DND-41 (cell line): ENCODE results near the gene NT5C.

Experiments
- ATAC-seq: fragments of 200-7000 bp; cut with Tn5 transposase; 3 replicates; pipeline ENCODE4 v1.9.1; 2021; ENCODE audit warnings: low read depth; ENCODE audit not compliant: insufficient read depth
- DNase-seq: peaks from one replicate; pipeline ENCODE4 v3.0.0-alpha.2; 2020
- H2AFZ ChIP-seq: 2 replicates; pipeline ENCODE4 v1.6.0; 2012; ENCODE audit warnings: low read depth, low read length
- H3K27ac ChIP-seq: 2 replicates; pipeline ENCODE4 v1.5.1; 2012; ENCODE audit warnings: low read length, inconsistent platforms
- H3K27me3 ChIP-seq: fragments of 200-600 bp; sonication (generic); 2 replicates; pipeline ENCODE4 v1.6.0; 2012; ENCODE audit warnings: low read length, mild to moderate bottlenecking, inconsistent platforms; ENCODE audit not compliant: insufficient read depth, poor library complexity
- H3K36me3 ChIP-seq: 2 replicates; pipeline ENCODE4 v1.5.1; 2012; ENCODE audit warnings: low read length, inconsistent platforms; ENCODE audit not compliant: insufficient read depth
- H3K4me1 ChIP-seq: 2 replicates; pipeline ENCODE4 v1.5.1; 2012; ENCODE audit warnings: mild to moderate bottlenecking, low read length; ENCODE audit not compliant: insufficient read depth
- H3K4me2 ChIP-seq: 2 replicates; pipeline ENCODE4 v1.6.0; 2012; ENCODE audit warnings: mild to moderate bottlenecking, moderate library complexity, low read length, inconsistent platforms; ENCODE audit not compliant: insufficient read depth
- H3K4me3 ChIP-seq, 2 experiments: fragments of 200-600 bp in 1 of 2; shearing (Covaris generic) in 1 of 2; 2 replicates each; pipeline ENCODE4 v1.5.1; 2012 to 2016; ENCODE audit warnings: inconsistent platforms in 2 of 2, low read length in 2 of 2, mild to moderate bottlenecking in 2 of 2, low read depth in 1 of 2, moderate library complexity in 1 of 2
- H3K79me2 ChIP-seq: 2 replicates; pipeline ENCODE4 v1.6.0; 2012; ENCODE audit warnings: low read length, inconsistent platforms; ENCODE audit not compliant: insufficient read depth
- H3K9ac ChIP-seq: 2 replicates; pipeline ENCODE4 v1.6.0; 2012; ENCODE audit warnings: low read depth, mild to moderate bottlenecking, inconsistent platforms, low read length, moderate library complexity
- H3K9me3 ChIP-seq: 2 replicates; pipeline ENCODE4 v1.5.1; 2012; ENCODE audit warnings: low read length, moderate library complexity, mild to moderate bottlenecking, inconsistent platforms; ENCODE audit not compliant: insufficient read depth, severe bottlenecking
- H4K20me1 ChIP-seq: 2 replicates; pipeline ENCODE4 v1.6.0; 2012; ENCODE audit warnings: low read length; ENCODE audit not compliant: insufficient read depth
- EZH2 ChIP-seq: IDR thresholded peaks from 3 replicates; pipeline ENCODE4 v1.6.1; 2012; ENCODE audit warnings: borderline replicate concordance, low read depth, mild to moderate bottlenecking, moderate library complexity, low read length, inconsistent platforms; ENCODE audit not compliant: severe bottlenecking
- TF ChIP-seq, protein P1 (sequence below): IDR thresholded peaks from 2 replicates; pipeline ENCODE4 v1.5.1; 2012; ENCODE audit warnings: borderline replicate concordance, low read length, moderate library complexity, mild to moderate bottlenecking; ENCODE audit not compliant: poor library complexity, severe bottlenecking; ENCODE audit errors: extremely low read depth

Gene NT5C

DNA sequence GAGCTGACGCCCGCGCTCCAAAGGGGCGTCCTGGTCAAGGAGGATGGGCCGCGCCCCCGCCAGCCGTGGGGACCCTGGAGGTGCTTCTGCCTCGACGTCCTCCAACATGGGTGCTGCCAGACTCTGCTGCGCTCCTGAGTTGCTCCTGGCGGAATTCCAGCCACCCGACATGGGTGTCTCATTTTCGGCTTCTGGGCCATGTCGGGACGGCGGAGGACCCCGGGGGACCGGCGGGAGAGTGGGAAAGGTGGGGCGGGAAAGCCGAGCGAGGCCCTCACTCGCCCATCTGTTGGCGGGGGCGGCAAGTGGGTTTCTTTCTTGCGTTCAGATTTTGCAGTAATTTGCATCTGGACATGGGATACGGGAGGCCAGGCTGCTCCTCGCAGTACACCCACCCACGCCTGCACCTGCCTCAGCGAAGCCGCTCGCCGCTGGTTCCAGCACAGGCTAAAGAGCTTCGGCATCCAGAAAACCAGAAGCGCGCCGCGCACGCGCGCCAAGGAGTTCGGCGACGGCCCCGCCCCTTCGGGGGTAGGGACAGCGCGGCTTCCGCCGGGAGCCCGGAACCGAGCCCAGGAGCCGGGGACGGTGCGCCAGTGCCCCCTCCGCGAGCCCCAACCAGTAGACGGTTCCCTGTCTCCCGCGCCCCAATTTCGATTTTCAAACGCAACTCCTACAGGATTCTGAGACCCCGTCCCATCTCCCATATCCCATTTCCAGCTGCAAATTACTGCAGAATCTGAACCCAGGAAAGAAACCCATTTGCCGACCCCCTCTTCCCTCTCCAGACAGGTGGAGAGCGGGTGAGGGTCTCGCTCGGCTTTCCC is 21.9 kb downstream of the NT5C start, which contains the start of gene ARMC7:
Gene ARMC7 (plus strand): TSS at position 563 of the 827 bp plus-strand sequence. CDS start 320 bp downstream, outside the sequence.
- no peaks in the 10 kb centered on the region for H3K9me3 ChIP-seq
- H3K4me2 ChIP-seq, result peak within 1 kb of the TSS; percentile 97
- DNase-seq, result peak; percentile 93
- H3K36me3 ChIP-seq, result no peaks in the 10 kb centered on the region; the same call in 1 of the 2 replicates
- peaks cover 28% of the 10 kb centered on the region for H3K79me2 ChIP-seq
- H3K27me3 ChIP-seq, result no peaks in the 10 kb centered on the region
- ATAC-seq, result peak; percentile 82
- TF ChIP-seq, protein P1, sequence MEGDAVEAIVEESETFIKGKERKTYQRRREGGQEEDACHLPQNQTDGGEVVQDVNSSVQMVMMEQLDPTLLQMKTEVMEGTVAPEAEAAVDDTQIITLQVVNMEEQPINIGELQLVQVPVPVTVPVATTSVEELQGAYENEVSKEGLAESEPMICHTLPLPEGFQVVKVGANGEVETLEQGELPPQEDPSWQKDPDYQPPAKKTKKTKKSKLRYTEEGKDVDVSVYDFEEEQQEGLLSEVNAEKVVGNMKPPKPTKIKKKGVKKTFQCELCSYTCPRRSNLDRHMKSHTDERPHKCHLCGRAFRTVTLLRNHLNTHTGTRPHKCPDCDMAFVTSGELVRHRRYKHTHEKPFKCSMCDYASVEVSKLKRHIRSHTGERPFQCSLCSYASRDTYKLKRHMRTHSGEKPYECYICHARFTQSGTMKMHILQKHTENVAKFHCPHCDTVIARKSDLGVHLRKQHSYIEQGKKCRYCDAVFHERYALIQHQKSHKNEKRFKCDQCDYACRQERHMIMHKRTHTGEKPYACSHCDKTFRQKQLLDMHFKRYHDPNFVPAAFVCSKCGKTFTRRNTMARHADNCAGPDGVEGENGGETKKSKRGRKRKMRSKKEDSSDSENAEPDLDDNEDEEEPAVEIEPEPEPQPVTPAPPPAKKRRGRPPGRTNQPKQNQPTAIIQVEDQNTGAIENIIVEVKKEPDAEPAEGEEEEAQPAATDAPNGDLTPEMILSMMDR, result peak; percentile 11
- no peak for TF ChIP-seq EZH2
- peak within 1 kb of the TSS; percentile 32 to 85; a peak in 3 of 4 replicates for H3K4me3 ChIP-seq
- H3K4me1 ChIP-seq, result peaks cover 46% of the 10 kb centered on the region
- H2AFZ ChIP-seq, result peak within 1 kb of the TSS; percentile 90
- H3K27ac ChIP-seq, result peak within 1 kb of the TSS; percentile 78
- peak within 1 kb of the TSS; percentile 74 for H3K9ac ChIP-seq
- H4K20me1 ChIP-seq, result no peaks in the 10 kb centered on the region

DNA sequence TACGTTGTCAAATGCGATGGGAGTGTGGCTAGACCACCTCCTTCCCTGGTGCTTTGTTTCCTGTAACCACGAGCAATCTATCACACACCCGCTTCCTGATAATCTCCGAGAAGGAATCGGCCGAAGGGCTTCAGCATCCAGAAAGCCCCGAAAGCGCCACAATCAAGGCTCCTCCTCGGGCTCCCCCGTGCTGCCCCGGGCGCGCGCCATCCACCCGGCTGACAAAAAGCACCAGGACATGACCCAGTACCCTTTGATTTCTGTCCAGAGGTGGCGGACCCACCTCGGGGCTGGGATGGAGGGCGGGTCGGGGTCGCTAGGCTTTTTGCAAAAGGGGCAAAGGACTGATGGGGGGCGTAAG is 22.5 kb downstream of the NT5C start:
- Histone ChIP-seq H4K20me1 (no peaks in the 10 kb centered on the region), H3K4me1 (peaks cover 40% of the 10 kb centered on the region), H3K4me2 (peak overlapping the region; percentile 97), H3K27me3 (no peaks in the 10 kb centered on the region), H3K79me2 (peaks cover 24% of the 10 kb centered on the region), H3K9me3 (no peaks in the 10 kb centered on the region), H3K36me3 (no peaks in the 10 kb centered on the region), H3K9ac (peak overlapping the region; percentile 74), H3K27ac (peak overlapping the region; percentile 68; the same call in 1 of the 2 replicates), H2AFZ (peak overlapping the region; percentile 90), H3K4me3 (peak overlapping the region; percentile 32 to 85; a peak in 3 of 4 replicates)
- no peak for TF ChIP-seq EZH2
- ATAC-seq (no peak), DNase-seq (no peak)

DNA sequence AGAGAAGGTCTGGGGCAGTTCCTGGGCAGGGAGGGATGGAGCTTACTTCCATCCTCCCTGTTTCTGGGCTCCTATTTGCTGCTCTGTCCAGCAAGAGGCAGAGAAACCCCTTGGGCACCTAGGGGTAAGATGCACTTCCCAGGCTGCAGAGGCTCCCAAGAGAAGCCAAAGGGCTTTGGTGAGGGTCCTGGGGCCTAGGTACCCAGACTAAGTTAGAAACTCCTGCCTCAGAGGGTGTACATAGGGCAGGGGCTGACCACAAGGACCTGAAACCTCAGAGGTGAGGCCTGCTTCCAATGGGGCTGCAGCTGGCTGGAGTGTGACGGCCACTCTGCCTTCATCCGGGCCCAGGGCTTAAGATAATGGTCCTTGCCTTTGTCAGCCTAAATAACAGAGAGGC is 23.3 kb downstream of the NT5C start:
- Histone ChIP-seq H3K4me1 (peaks cover 34% of the 10 kb centered on the region), H3K4me3 (no peak overlapping the region), H2AFZ (no peak overlapping the region), H3K9me3 (no peaks in the 10 kb centered on the region), H3K9ac (no peak overlapping the region), H3K4me2 (no peak overlapping the region), H3K36me3 (no peaks in the 10 kb centered on the region), H4K20me1 (no peaks in the 10 kb centered on the region), H3K27ac (no peak overlapping the region), H3K79me2 (peaks cover 21% of the 10 kb centered on the region), H3K27me3 (no peaks in the 10 kb centered on the region)
- TF ChIP-seq EZH2, result no peak
- TF ChIP-seq, protein P1, result no peak
- ATAC-seq (no peak), DNase-seq (no peak)
